ENCODE data around the gene WARS2.
"Not testable (repeated sequence)": the region's sequence is repeated elsewhere in the genome, so short reads cannot be mapped to it uniquely, and the experiment has no call there.

WARS2 gene

GRCh38 chr1:119141020-119141424 lies 569 bp upstream of the WARS2 start:
- in situ Hi-C loops (cut with MboI; ENCODE audit: low sequenced_read_pairs) = no loop called here

- in situ Hi-C loops (cut with MboI; ENCODE audit: low sequenced_read_pairs) = no loop called here
Measured at GRCh38 chr1:119139857-119140176, 636 bp downstream of the WARS2 start.

GRCh38 chr1:119139403-119139802 lies 1.1 kb downstream of the WARS2 start:
- in situ Hi-C loops (cut with MboI; ENCODE audit: low sequenced_read_pairs) = no loop called here

DNA sequence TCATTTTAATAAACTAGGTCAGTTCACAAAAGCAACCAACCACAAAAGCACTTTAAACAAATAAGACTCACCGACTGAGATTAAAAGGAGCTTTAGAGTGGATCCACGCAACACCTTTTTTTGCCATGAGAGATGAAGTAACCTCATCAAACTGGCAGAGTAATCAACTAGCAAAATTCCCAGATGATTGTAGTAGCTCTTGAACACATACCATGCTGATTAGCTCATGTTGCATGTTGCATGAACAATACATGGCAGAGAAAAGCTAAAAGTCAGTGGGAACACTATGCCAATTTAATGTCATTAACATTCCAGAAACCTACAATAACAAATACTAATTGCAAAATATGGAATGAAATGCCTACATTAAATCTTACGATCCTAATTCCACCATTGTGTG lies 4.1 kb downstream of the WARS2 start:
- in situ Hi-C loops (cut with MboI; ENCODE audit: low sequenced_read_pairs) = no loop called here

- in situ Hi-C loops (cut with MboI; ENCODE audit: low sequenced_read_pairs) = no loop called here
Measured at GRCh38 chr1:119133987-119134386, 6.5 kb downstream of the WARS2 start.

GRCh38 chr1:119132179-119132578 lies 8.3 kb downstream of the WARS2 start:
- in situ Hi-C loops (cut with MboI; ENCODE audit: low sequenced_read_pairs) = no loop called here

DNA sequence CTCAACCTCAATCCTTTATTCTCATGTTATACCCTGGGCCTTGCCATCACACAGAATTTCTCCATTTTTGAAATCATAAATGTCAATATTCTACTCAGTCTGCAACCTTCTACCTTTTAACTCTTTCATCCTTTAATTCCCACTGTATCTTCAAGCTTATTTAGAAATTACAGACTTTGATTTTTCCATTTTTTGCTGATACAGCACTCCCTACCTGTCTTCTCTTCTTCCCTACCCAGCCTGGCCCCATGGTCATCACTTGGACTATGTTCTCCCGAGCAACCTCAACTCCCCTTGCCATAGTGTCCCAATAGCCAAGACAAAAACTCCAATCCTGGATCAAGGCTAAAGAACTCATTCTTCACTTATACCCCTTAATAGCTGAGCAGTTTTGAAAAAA lies 14.6 kb downstream of the WARS2 start:
- in situ Hi-C loops (cut with MboI; ENCODE audit: low sequenced_read_pairs) = no loop called here

GRCh38 chr1:119124764-119125163 lies 15.7 kb downstream of the WARS2 start:
- in situ Hi-C loops (cut with MboI; ENCODE audit: low sequenced_read_pairs) = no loop called here

GRCh38 chr1:119121872-119122271 lies 18.6 kb downstream of the WARS2 start:
- in situ Hi-C loops (cut with MboI; ENCODE audit: low sequenced_read_pairs) = not testable (repeated sequence)

- in situ Hi-C loops (cut with MboI; ENCODE audit: low sequenced_read_pairs) = no loop called here
Measured at GRCh38 chr1:119116725-119117124, 23.7 kb downstream of the WARS2 start.

DNA sequence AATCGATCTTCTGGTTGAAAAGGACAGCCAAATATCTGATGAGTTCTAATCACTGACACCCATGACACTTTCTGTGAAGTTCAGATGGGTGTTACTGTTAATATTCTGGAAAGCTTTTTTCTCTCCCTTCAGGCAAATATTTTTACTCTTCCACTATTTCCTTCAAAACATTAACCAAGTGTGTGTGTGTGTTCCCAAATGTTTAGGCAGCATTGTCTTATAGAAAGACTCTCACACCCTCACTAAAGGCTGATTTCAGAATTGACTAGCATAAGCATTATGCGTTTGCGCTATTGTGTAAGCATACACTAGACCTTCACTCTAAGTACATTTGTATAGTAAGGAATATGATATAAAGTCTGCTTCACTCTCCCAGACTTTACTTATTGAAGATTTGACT lies 24.7 kb downstream of the WARS2 start:
- in situ Hi-C loops (cut with MboI; ENCODE audit: low sequenced_read_pairs) = no loop called here

DNA sequence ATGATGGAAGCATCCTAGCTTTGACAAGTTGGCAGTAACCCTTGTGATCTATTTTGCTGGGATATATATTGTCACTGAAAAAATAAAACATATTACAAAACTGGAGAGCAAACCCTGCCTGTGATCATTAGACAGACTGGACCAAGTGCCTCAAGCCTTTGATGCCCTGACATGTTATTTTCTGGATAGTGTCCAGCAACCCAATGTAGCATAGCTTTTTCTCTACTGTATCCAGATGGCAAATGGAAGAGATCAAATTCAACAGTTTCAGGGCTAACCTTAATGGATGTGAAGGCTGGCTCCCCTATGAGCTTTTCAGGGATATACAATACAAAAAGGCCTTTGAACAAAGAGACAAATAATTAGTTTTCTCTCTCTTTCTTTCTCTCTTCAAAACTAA lies 25.1 kb downstream of the WARS2 start:
- in situ Hi-C loops (cut with MboI; ENCODE audit: low sequenced_read_pairs) = no loop called here

- in situ Hi-C loops (cut with MboI; ENCODE audit: low sequenced_read_pairs) = no loop called here
Measured at GRCh38 chr1:119114786-119115185, 25.7 kb downstream of the WARS2 start.

DNA sequence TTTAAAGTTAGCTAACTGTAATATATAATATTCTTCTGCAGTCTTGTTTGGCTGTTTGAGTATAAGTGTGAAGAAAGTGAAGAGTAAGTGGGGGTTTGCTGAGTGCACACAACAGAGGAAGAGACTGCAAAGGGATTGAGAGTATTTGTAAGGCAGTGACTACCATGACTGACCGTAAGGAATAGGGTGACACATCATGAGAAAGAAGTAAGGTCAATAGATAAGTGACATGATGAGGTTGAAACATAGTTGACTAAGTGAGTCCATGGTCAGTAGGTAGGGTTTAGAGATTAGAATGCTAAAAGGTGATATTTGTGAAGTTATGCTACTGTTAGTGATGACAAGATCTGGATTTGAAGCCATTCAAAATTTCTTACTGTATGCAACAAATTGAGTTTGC lies 27.7 kb downstream of the WARS2 start:
- in situ Hi-C loops (cut with MboI; ENCODE audit: low sequenced_read_pairs) = no loop called here

- in situ Hi-C loops (cut with MboI; ENCODE audit: low sequenced_read_pairs) = no loop called here
Measured at GRCh38 chr1:119112244-119112643, 28.2 kb downstream of the WARS2 start.

GRCh38 chr1:119108988-119109387 lies 31.5 kb downstream of the WARS2 start:
- in situ Hi-C loops (cut with MboI; ENCODE audit: low sequenced_read_pairs) = no loop called here

DNA sequence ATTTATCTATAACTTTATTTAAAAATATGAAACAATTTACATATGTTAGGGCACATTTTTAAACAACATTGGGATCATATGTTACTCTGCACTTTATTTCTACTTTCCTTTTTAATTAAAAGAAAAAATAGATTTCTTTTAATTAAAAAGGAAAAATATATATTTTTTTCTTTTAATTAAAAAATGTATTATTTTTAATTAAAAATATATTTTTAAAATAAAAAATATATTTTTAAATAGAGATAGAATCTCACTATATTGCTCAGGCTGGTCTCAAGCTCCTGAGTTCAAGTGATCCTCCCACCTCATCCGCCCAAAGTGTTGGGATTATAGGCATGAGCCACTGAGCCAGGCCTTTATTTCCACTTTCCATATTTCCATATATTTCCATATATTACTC lies 36.7 kb downstream of the WARS2 start:
- in situ Hi-C loops (cut with MboI; ENCODE audit: low sequenced_read_pairs) = no loop called here

GRCh38 chr1:119102051-119102450 lies 38.4 kb downstream of the WARS2 start:
- in situ Hi-C loops (cut with MboI; ENCODE audit: low sequenced_read_pairs) = no loop called here

DNA sequence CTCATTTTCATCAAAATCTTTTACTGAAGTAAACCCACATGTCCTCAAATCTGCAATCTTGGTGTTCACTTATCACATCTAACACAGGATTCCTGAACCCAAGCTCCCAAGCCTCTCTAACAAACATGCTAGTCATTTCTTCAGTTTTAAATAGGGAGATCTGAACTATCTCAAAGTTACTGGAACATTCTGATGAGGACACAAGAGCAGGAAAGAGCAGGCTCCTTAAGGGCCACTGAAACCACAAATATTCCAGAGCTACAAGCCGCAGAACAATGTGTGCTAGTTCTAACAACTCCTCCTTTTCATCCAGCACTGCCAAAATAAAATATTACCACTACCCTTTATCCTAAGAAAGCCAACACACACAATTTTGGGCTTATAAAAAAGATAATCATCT lies 38.9 kb downstream of the WARS2 start:
- in situ Hi-C loops (cut with MboI; ENCODE audit: low sequenced_read_pairs) = no loop called here

GRCh38 chr1:119099775-119100174 lies 40.7 kb downstream of the WARS2 start:
- in situ Hi-C loops (cut with MboI; ENCODE audit: low sequenced_read_pairs) = no loop called here

- in situ Hi-C loops (cut with MboI; ENCODE audit: low sequenced_read_pairs) = no loop called here
Measured at GRCh38 chr1:119097380-119097779, 43.1 kb downstream of the WARS2 start.

GRCh38 chr1:119093721-119094120 lies 46.7 kb downstream of the WARS2 start:
- in situ Hi-C loops (cut with MboI; ENCODE audit: low sequenced_read_pairs) = no loop called here

GRCh38 chr1:119091618-119092017 lies 48.8 kb downstream of the WARS2 start:
- in situ Hi-C loops (cut with MboI; ENCODE audit: low sequenced_read_pairs) = no loop called here

GRCh38 chr1:119090250-119090649 lies 50.2 kb downstream of the WARS2 start:
- in situ Hi-C loops (cut with MboI; ENCODE audit: low sequenced_read_pairs) = no loop called here

All from hTERT RPE-1 (cell line).